IMR-90 (cell line): Measurements from ENCODE around the gene NKD1. TPM values are rescaled to one million over a fixed set of nuclear protein-coding genes. Genes with fewer than 3 reads are reported as not detected.

Experiments
- ATAC-seq: fragments of 200-7000 bp; cut with Tn5 transposase; 2 replicates; pipeline ENCODE4 v1.9.1; 2020; ENCODE audit warnings: low read depth, mild to moderate bottlenecking, moderate library complexity
- BruUV-seq: library from RNA; stranded (reverse); fragments of 400-500 nt; replicated peaks from 2 replicates; lab custom pipeline; 2021; lab: Mats Ljungman, UMichigan
- CTCF ChIA-PET: fragments of 300-600 bp; formaldehyde crosslinking; extraction: SDS; loops from one replicate; lab custom pipeline; 2021; ENCODE audit warnings: antibody characterized with exemption; lab: Yijun Ruan, JAX
- POLR2A ChIA-PET: fragments of 300-600 bp; sonication (Branson Sonifier 250); formaldehyde crosslinking; loops from one replicate; lab custom pipeline; 2022; ENCODE audit warnings: antibody characterized with exemption; ENCODE audit not compliant: unreplicated experiment; lab: Charles Lee
- DNase-seq: peaks from one replicate; pipeline ENCODE4 v3.0.0; 2013
- H2AFZ ChIP-seq: replicated peaks from 2 replicates; pipeline ENCODE3; 2013; ENCODE audit warnings: low read length, mild to moderate bottlenecking; ENCODE audit not compliant: poor library complexity
- H2AK5ac ChIP-seq: 2 replicates; pipeline ENCODE4 v1.6.1; 2013; ENCODE audit warnings: low read depth, low read length, inconsistent platforms
- H2AK9ac ChIP-seq: replicated peaks from 2 replicates; pipeline ENCODE3; 2013; ENCODE audit warnings: mild to moderate bottlenecking, low read depth, low read length, moderate library complexity; ENCODE audit not compliant: poor library complexity
- H2BK120ac ChIP-seq: 2 replicates; pipeline ENCODE4 v1.6.1; 2013; ENCODE audit warnings: low read depth, low read length, inconsistent platforms
- H2BK15ac ChIP-seq: 3 replicates; pipeline ENCODE4 v1.6.1; 2013; ENCODE audit warnings: low read depth, low read length, inconsistent platforms
- H2BK20ac ChIP-seq: 2 replicates; pipeline ENCODE4 v1.6.1; 2013; ENCODE audit warnings: low read depth, mild to moderate bottlenecking, inconsistent platforms, low read length, moderate library complexity
- H2BK5ac ChIP-seq: 2 replicates; pipeline ENCODE4 v1.6.1; 2013; ENCODE audit warnings: mild to moderate bottlenecking, low read depth, low read length, inconsistent platforms; ENCODE audit not compliant: poor library complexity, severe bottlenecking
- H3K14ac ChIP-seq: replicated peaks from 2 replicates; pipeline ENCODE4 v1.6.1; 2013; ENCODE audit warnings: low read depth, low read length, inconsistent platforms
- H3K18ac ChIP-seq: 2 replicates; pipeline ENCODE4 v1.6.1; 2013; ENCODE audit warnings: low read depth, low read length, control low read depth
- H3K23ac ChIP-seq: 2 replicates; pipeline ENCODE4 v1.6.1; 2013; ENCODE audit warnings: low read depth, low read length, inconsistent platforms
- H3K27ac ChIP-seq: 2 replicates; pipeline ENCODE4 v1.5.1; 2013; ENCODE audit warnings: mild to moderate bottlenecking, control low read depth, low read length; ENCODE audit not compliant: insufficient read depth
- H3K27me3 ChIP-seq: 2 replicates; pipeline ENCODE4 v1.6.1; 2013; ENCODE audit warnings: low read length; ENCODE audit not compliant: control insufficient read depth, insufficient read depth
- H3K36me3 ChIP-seq: 2 replicates; pipeline ENCODE4 v1.6.1; 2013; ENCODE audit warnings: low read length, mixed read lengths; ENCODE audit not compliant: control insufficient read depth, insufficient read depth
- H3K4ac ChIP-seq: 2 replicates; pipeline ENCODE4 v1.6.1; 2013; ENCODE audit warnings: low read depth, low read length, inconsistent platforms
- H3K4me1 ChIP-seq: 2 replicates; pipeline ENCODE4 v1.6.1; 2013; ENCODE audit warnings: low read length, mixed read lengths; ENCODE audit not compliant: control insufficient read depth, insufficient read depth
- H3K4me2 ChIP-seq: 2 replicates; pipeline ENCODE4 v1.6.1; 2013; ENCODE audit warnings: low read depth, mild to moderate bottlenecking, control low read depth, low read length, moderate library complexity
- H3K4me3 ChIP-seq: 2 replicates; pipeline ENCODE4 v1.5.1; 2013; ENCODE audit warnings: low read depth, mild to moderate bottlenecking, control low read depth, low read length, moderate library complexity; ENCODE audit not compliant: insufficient read depth
- H3K56ac ChIP-seq: 2 replicates; pipeline ENCODE4 v1.6.1; 2013; ENCODE audit warnings: low read length, inconsistent platforms; ENCODE audit not compliant: insufficient read depth; ENCODE audit errors: extremely low read depth
- H3K79me1 ChIP-seq, 2 experiments: 2 replicates each; pipeline ENCODE4 v1.6.1; 2013; ENCODE audit warnings: low read length in 2 of 2, inconsistent platforms in 1 of 2, low read depth in 1 of 2
- H3K9ac ChIP-seq: 2 replicates; pipeline ENCODE4 v1.6.1; 2013; ENCODE audit warnings: low read depth, low read length, control low read depth
- H3K9me1 ChIP-seq: 2 replicates; pipeline ENCODE4 v1.6.1; 2013; ENCODE audit warnings: low read length, inconsistent platforms; ENCODE audit not compliant: insufficient read depth
- H3K9me3 ChIP-seq: 2 replicates; pipeline ENCODE4 v1.6.1; 2013; ENCODE audit warnings: low read length; ENCODE audit not compliant: control insufficient read depth, insufficient read depth
- H4K20me1 ChIP-seq: 2 replicates; pipeline ENCODE4 v1.6.1; 2013; ENCODE audit warnings: low read length, inconsistent platforms; ENCODE audit not compliant: insufficient read depth
- H4K5ac ChIP-seq: 2 replicates; pipeline ENCODE4 v1.6.1; 2013; ENCODE audit warnings: mild to moderate bottlenecking, low read depth, low read length, control low read depth
- H4K8ac ChIP-seq, 2 experiments: 2 replicates each; pipeline ENCODE4 v1.6.1; 2013; ENCODE audit warnings: low read depth in 2 of 2, low read length in 2 of 2, control low read depth in 1 of 2, inconsistent platforms in 1 of 2
- H4K91ac ChIP-seq: 2 replicates; pipeline ENCODE4 v1.6.1; 2013; ENCODE audit warnings: low read depth, low read length, inconsistent platforms; ENCODE audit not compliant: insufficient read depth
- BHLHE40 ChIP-seq: fragments of 150-350 bp; IDR thresholded peaks from 2 replicates; pipeline ENCODE4 v1.6.1; 2016; ENCODE audit warnings: mild to moderate bottlenecking, low read depth, low read length
- FOS ChIP-seq: fragments of 150-350 bp; IDR thresholded peaks from 2 replicates; pipeline ENCODE4 v1.6.1; 2016; ENCODE audit warnings: low read depth, low read length
- RAD21 ChIP-seq: IDR thresholded peaks from 2 replicates; pipeline ENCODE4 v1.6.1; 2012; ENCODE audit warnings: low read length, improper control_type of control experiment
- RFX5 ChIP-seq: IDR thresholded peaks from 2 replicates; pipeline ENCODE4 v1.8.0; 2012; ENCODE audit warnings: low read depth, mild to moderate bottlenecking, low read length, moderate library complexity
- WGBS, 2 experiments: methylation state at CpG; one replicate each; pipeline versions ENCODE4 v1.1.5 to v1.1.7; 2013; ENCODE audit warnings: missing lambda C conversion rate in 2 of 2; ENCODE audit not compliant: insufficient read length in 1 of 2; ENCODE audit errors: extremely low coverage in 2 of 2; 5-methylcytosine and 5-hydroxymethylcytosine counted together
- dilution Hi-C: fragments of 300-500 bp; cut with HindIII; formaldehyde crosslinking; loops from one replicate; pipeline ENCODE4 v1.14.3; 2018; ENCODE audit warnings: low sequenced_read_pairs; ENCODE audit not compliant: unreplicated experiment
- in situ Hi-C: fragments of 300-500 bp; cut with MboI; formaldehyde crosslinking; loops from 3 replicates; pipeline ENCODE4 v1.14.3; 2019; ENCODE audit warnings: low sequenced_read_pairs, inconsistent platforms, mixed read lengths
- intact Hi-C: fragments of 100-400 bp; cut with micrococcal nuclease; formaldehyde crosslinking; loops from 2 replicates; pipeline ENCODE4 v1.10.0; 2022
- polyA plus RNA-seq, 3 experiments: library from polyadenylated mRNA; depleted of rRNA; stranded (reverse); fragments of >200 nt; gene quantifications; 2 replicates each; pipeline ENCODE4 v1.2.3, GENCODE V29; 2012; ENCODE audit warnings: low replicate concordance in 1 of 3
- total RNA-seq: library from RNA; depleted of rRNA; stranded (reverse); fragments of >200 nt; gene quantifications from 2 replicates; pipeline ENCODE4 v1.2.3, GENCODE V29; 2012
- TF ChIP-seq, protein P1 (sequence below): fragments of 150-350 bp; IDR thresholded peaks from 2 replicates; pipeline ENCODE4 v1.6.1; 2017; ENCODE audit warnings: mild to moderate bottlenecking, antibody characterized with exemption, low read length, low read depth

The NKD1 gene
- total and polyA plus RNA-seq, 2 of the 4 experiments (the other 2 are of a cell fraction): not detected

DNA sequence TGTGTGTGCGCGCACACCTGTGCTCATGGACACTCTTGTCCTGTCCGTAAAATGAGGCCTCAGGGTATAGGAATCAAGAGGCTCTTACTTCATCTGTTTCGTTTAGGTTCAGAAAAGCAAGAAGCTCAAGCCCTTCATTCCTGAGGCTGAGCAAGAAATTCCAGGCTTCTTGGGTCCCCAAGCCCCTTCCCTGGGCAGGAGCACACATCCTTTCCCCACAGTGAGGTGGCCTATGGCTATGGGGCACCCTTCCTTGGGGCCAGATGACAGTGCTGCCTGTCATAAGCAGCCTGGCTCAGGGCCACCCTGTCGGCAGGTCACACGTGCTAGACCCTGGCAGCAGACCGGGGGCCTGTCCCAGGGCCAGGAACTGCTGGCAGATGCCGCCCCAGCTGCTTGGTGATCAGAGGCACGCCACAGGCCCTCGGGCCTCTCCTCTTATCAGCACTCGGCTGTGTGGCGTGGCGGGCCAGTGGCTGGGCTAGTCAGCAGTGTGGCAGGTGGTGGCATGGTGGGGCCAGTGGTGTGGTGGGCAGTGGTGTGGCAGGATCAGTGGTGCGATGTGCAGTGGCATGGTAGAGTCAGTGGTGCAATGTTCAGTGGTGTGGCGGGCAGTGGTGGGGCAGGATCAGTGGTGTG, 50.2 kb downstream of the NKD1 start:
- no peak overlapping the region for H2AK9ac ChIP-seq
- no peaks in the 10 kb centered on the region for H3K9me1 ChIP-seq
- in situ Hi-C loops (no loop called here), intact Hi-C loops (no loop called here), dilution Hi-C loops (no loop called here)
- H4K91ac ChIP-seq: no peak overlapping the region
- H3K4ac ChIP-seq: no peak overlapping the region
- no peak overlapping the region for H3K14ac ChIP-seq
- no peak overlapping the region for H3K23ac ChIP-seq
- H2BK5ac ChIP-seq: no peak overlapping the region
- POLR2A ChIA-PET: no interaction called here
- no peak overlapping the region for H2BK20ac ChIP-seq
- no peaks in the 10 kb centered on the region for H3K9me3 ChIP-seq
- no peaks in the 10 kb centered on the region for H3K79me1 ChIP-seq
- H3K27me3 ChIP-seq: peaks cover 10% of the 10 kb centered on the region
- no peak overlapping the region for H3K9ac ChIP-seq
- H2BK120ac ChIP-seq: no peak overlapping the region
- no peak overlapping the region for H3K27ac ChIP-seq
- no peaks in the 10 kb centered on the region for H3K4me1 ChIP-seq
- H4K5ac ChIP-seq: no peak overlapping the region
- no peak overlapping the region for H2BK15ac ChIP-seq
- no peak overlapping the region for H3K4me2 ChIP-seq
- ATAC-seq (no peak), DNase-seq (no peak)
- WGBS, 2 experiments: 33% methylated on average over 10 of the region's 15 CpGs; no CpG with 5 or more reads in 1 of the 2 experiments
- no peaks in the 10 kb centered on the region for H4K20me1 ChIP-seq
- TF ChIP-seq RFX5 (no peak), BHLHE40 (no peak), FOS (no peak), RAD21 (no peak)
- TF ChIP-seq, protein P1, sequence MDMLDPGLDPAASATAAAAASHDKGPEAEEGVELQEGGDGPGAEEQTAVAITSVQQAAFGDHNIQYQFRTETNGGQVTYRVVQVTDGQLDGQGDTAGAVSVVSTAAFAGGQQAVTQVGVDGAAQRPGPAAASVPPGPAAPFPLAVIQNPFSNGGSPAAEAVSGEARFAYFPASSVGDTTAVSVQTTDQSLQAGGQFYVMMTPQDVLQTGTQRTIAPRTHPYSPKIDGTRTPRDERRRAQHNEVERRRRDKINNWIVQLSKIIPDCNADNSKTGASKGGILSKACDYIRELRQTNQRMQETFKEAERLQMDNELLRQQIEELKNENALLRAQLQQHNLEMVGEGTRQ: no peak
- no peak overlapping the region for H3K4me3 ChIP-seq
- H3K18ac ChIP-seq: no peak overlapping the region
- H2AFZ ChIP-seq: no peak overlapping the region
- H3K56ac ChIP-seq: no peak overlapping the region
- CTCF ChIA-PET: no interaction called here
- no peak overlapping the region for H2AK5ac ChIP-seq
- H4K8ac ChIP-seq: no peak overlapping the region
- no TSS peak for BruUV-seq
- H3K36me3 ChIP-seq: no peaks in the 10 kb centered on the region
